ENCODE measurements around the gene BIRC6.

GRCh38 chr2:32484937-32485336 is 128.1 kb downstream of the BIRC6 start:
- TF ChIP-seq CTCF (optimal IDR thresholded peaks at IDR 0.05 in 1 of 3, IDR thresholded peaks at IDR 0.05 in 1 of 3, conservative IDR thresholded peaks at IDR 0.05 in 1 of 3; ENCODE audit: extremely low read depth in 1 of 3, insufficient read depth in 2 of 3, low read length in 3 of 3) (no peak), EZH2 (IDR thresholded peaks at IDR 0.05; ENCODE audit: low read length) (no peak)
